Neural cell (in vitro differentiated cells): Measurements from ENCODE around the gene NTRK1.

ENCODE experiments used
- EP300 ChIP-seq: fragments of 450-650 bp; conservative IDR thresholded peaks from 2 replicates; pipeline ENCODE4 v1.6.1; 2014; ENCODE audit warnings: antibody characterized with exemption, mild to moderate bottlenecking, moderate library complexity; ENCODE audit not compliant: poor library complexity, severe bottlenecking
- EZH2 ChIP-seq: fragments of 200-600, 300-800 bp; shearing (Covaris generic), sonication (generic); IDR thresholded peaks from 2 replicates; pipeline ENCODE4 v1.6.1; 2014; ENCODE audit warnings: antibody characterized with exemption, low read length, borderline replicate concordance, mild to moderate bottlenecking; ENCODE audit not compliant: insufficient read depth, poor library complexity, severe bottlenecking
- POLR2AphosphoS5 ChIP-seq: IDR thresholded peaks from 2 replicates; pipeline ENCODE4 v1.6.1; 2012
- RAD21 ChIP-seq: fragments of 450-650 bp; conservative IDR thresholded peaks from 2 replicates; pipeline ENCODE4 v1.6.1; 2014; ENCODE audit warnings: antibody characterized with exemption, mild to moderate bottlenecking, moderate library complexity
- TAF1 ChIP-seq: IDR thresholded peaks from 2 replicates; pipeline ENCODE4 v1.6.1; 2012; ENCODE audit warnings: low read depth
- TF ChIP-seq, protein P1 (sequence below): fragments of 450-650 bp; IDR thresholded peaks from 2 replicates; pipeline ENCODE4 v1.5.1; 2014; ENCODE audit warnings: antibody characterized with exemption, mild to moderate bottlenecking, moderate library complexity; ENCODE audit not compliant: poor library complexity, severe bottlenecking

DNA sequence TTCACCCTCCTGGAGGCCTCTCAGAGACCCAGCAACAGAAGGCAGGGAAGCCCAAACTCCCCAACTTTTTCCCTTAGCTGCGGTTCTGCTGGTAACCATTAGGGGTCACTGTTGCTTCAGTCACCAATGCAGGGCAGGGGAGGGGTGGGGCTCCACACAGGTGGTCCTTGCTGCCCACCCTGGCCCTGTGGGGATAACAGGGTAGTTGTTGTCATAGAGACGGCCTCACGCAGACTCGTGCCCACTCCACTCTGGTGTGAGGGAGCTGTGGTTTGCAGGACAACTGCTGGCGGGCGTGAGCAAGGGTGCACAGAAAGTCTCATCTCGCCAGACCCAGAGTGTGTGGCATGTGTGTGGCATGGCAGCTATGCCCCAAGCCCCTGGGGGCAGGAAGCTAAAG, 21.7 kb upstream of the NTRK1 start:
- TF ChIP-seq, protein P1, sequence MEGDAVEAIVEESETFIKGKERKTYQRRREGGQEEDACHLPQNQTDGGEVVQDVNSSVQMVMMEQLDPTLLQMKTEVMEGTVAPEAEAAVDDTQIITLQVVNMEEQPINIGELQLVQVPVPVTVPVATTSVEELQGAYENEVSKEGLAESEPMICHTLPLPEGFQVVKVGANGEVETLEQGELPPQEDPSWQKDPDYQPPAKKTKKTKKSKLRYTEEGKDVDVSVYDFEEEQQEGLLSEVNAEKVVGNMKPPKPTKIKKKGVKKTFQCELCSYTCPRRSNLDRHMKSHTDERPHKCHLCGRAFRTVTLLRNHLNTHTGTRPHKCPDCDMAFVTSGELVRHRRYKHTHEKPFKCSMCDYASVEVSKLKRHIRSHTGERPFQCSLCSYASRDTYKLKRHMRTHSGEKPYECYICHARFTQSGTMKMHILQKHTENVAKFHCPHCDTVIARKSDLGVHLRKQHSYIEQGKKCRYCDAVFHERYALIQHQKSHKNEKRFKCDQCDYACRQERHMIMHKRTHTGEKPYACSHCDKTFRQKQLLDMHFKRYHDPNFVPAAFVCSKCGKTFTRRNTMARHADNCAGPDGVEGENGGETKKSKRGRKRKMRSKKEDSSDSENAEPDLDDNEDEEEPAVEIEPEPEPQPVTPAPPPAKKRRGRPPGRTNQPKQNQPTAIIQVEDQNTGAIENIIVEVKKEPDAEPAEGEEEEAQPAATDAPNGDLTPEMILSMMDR: peak; percentile 82
- TF ChIP-seq EZH2 (no peak), TAF1 (no peak), POLR2AphosphoS5 (no peak), RAD21 (peak; percentile 77), EP300 (no peak)
